ENCODE measurements around the gene ADAMTS3. TPM values are rescaled to one million over a fixed set of nuclear protein-coding genes. Genes with fewer than 3 reads are reported as not detected.

The ADAMTS3 gene
- total and polyA plus RNA-seq, 9 of the 15 experiments (the other 6 are each of a cell fraction or from before 2014, with no cell fraction given) = 4.0 to 18.0 (median 12.1) TPM

- TF ChIP-seq ZBTB33 (CRISPR knock-in tag; IDR thresholded peaks at IDR 0.05) = no peak
- no peak for TF ChIP-seq IFI16 (CRISPR knock-in tag; IDR thresholded peaks at IDR 0.05)
- TF ChIP-seq NR2C1 (IDR thresholded peaks at IDR 0.05) = no peak; the same call in 1 of the 2 replicates
- TF ChIP-seq NR2C1 (tag; IDR thresholded peaks at IDR 0.05) = 0 out of 2 replicates have a peak, but pooled peaks have one; percentile 9
- TF ChIP-seq FOXA3 (CRISPR knock-in tag; conservative IDR thresholded peaks at IDR 0.05 in 1 of 2, IDR thresholded peaks at IDR 0.05 in 1 of 2) = peak in 1 of 2 experiments; percentile 76; a peak in 2 of 4 replicates
- TF ChIP-seq PHF21A (IDR thresholded peaks at IDR 0.05; ENCODE audit: borderline replicate concordance, low read depth) = no peak
- TF ChIP-seq RAD21 (CRISPR knock-in tag; conservative IDR thresholded peaks at IDR 0.05 in 1 of 2, IDR thresholded peaks at IDR 0.05 in 1 of 2) = no peak
- TF ChIP-seq NRF1 (conservative IDR thresholded peaks at IDR 0.05 in 1 of 2, IDR thresholded peaks at IDR 0.05 in 1 of 2) = no peak
- TF ChIP-seq SMARCE1 (IDR thresholded peaks at IDR 0.05) = peak; percentile 31; the same call in 1 of the 2 replicates
- no peak for TF ChIP-seq ZSCAN32 (CRISPR knock-in tag; IDR thresholded peaks at IDR 0.05)
- peak; percentile 21; the same call in 1 of the 2 replicates for TF ChIP-seq ESRRA (IDR thresholded peaks at IDR 0.05; ENCODE audit: borderline replicate concordance, low read depth)
- no peak for TF ChIP-seq HDAC2 (IDR thresholded peaks at IDR 0.05)
- peak; percentile 16; the same call in 1 of the 2 replicates for TF ChIP-seq SOX6 (IDR thresholded peaks at IDR 0.05)
These were observed 185.6 kb downstream of the ADAMTS3 start (continued) for GRCh38 chr4:72383439-72383838.

Data from K562 (cell line).